Measurements from ENCODE around the gene SLC38A3.

SLC38A3 gene

GRCh38 chr3:50190936-50191660, 14.0 kb upstream of the SLC38A3 start, which contains the start of gene GNAT1:
Gene GNAT1 (plus strand): TSS chr3:50191610. CDS start chr3:50191726, 116 bp downstream.
- WGBS, 2 experiments = 87 to 90% methylated on average over 8 of the region's 8 CpGs

GRCh38 chr3:50192124-50192523, 12.9 kb upstream of the SLC38A3 start:
- H3K9me3 ChIP-seq (ENCODE audit: control insufficient read depth, low read length) = no peaks in the 10 kb centered on the region
- H3K4me3 ChIP-seq (ENCODE audit: insufficient read depth, low read depth, low read length) = no peak overlapping the region
- no peaks in the 10 kb centered on the region for H3K36me3 ChIP-seq (ENCODE audit: control insufficient read depth, insufficient read depth, low read length)
- H3K27ac ChIP-seq (ENCODE audit: insufficient read depth, low read depth, low read length, poor library complexity, severe bottlenecking) = no peak overlapping the region
- H3K27me3 ChIP-seq (ENCODE audit: control insufficient read depth, insufficient read depth, low read length, poor library complexity, severe bottlenecking) = peaks cover 8% of the 10 kb centered on the region
- peaks cover 12% of the 10 kb centered on the region for H3K4me1 ChIP-seq (ENCODE audit: control insufficient read depth, insufficient read depth, low read length)
- WGBS, 2 experiments = 87 to 88% methylated on average over 8 of the region's 8 CpGs

More at GRCh38 chr3:50190936-50191660, 14.0 kb upstream of the SLC38A3 start, which contains the start of gene GNAT1:
- H3K27me3 ChIP-seq (ENCODE audit: control insufficient read depth, insufficient read depth, low read length, poor library complexity, severe bottlenecking) = peaks cover 8% of the 10 kb centered on the region
- H3K9me3 ChIP-seq (ENCODE audit: control insufficient read depth, low read length) = no peaks in the 10 kb centered on the region
- no peak within 1 kb of the TSS for H3K27ac ChIP-seq (ENCODE audit: insufficient read depth, low read depth, low read length, poor library complexity, severe bottlenecking)
- H3K4me1 ChIP-seq (ENCODE audit: control insufficient read depth, insufficient read depth, low read length) = peaks cover 12% of the 10 kb centered on the region
- peaks cover 3% of the 10 kb centered on the region for H3K36me3 ChIP-seq (ENCODE audit: control insufficient read depth, insufficient read depth, low read length)
- no peak within 1 kb of the TSS for H3K4me3 ChIP-seq (ENCODE audit: insufficient read depth, low read depth, low read length)

GRCh38 chr3:50192689-50193141, 12.4 kb upstream of the SLC38A3 start:
- WGBS, 2 experiments = 51 to 52% methylated on average over 21 of the region's 21 CpGs
- peaks cover 8% of the 10 kb centered on the region for H3K27me3 ChIP-seq (ENCODE audit: control insufficient read depth, insufficient read depth, low read length, poor library complexity, severe bottlenecking)
- no peaks in the 10 kb centered on the region for H3K9me3 ChIP-seq (ENCODE audit: control insufficient read depth, low read length)
- no peak overlapping the region for H3K27ac ChIP-seq (ENCODE audit: insufficient read depth, low read depth, low read length, poor library complexity, severe bottlenecking)
- H3K4me3 ChIP-seq (ENCODE audit: insufficient read depth, low read depth, low read length) = no peak overlapping the region
- peaks cover 12% of the 10 kb centered on the region for H3K4me1 ChIP-seq (ENCODE audit: control insufficient read depth, insufficient read depth, low read length)
- no peaks in the 10 kb centered on the region for H3K36me3 ChIP-seq (ENCODE audit: control insufficient read depth, insufficient read depth, low read length)

GRCh38 chr3:50193286-50193685, 11.8 kb upstream of the SLC38A3 start:
- H3K36me3 ChIP-seq (ENCODE audit: control insufficient read depth, insufficient read depth, low read length) = no peaks in the 10 kb centered on the region
- no peak overlapping the region for H3K4me3 ChIP-seq (ENCODE audit: insufficient read depth, low read depth, low read length)
- peaks cover 8% of the 10 kb centered on the region for H3K27me3 ChIP-seq (ENCODE audit: control insufficient read depth, insufficient read depth, low read length, poor library complexity, severe bottlenecking)
- H3K4me1 ChIP-seq (ENCODE audit: control insufficient read depth, insufficient read depth, low read length) = peaks cover 12% of the 10 kb centered on the region
- 94 to 95% methylated on average over 36 of the region's 36 CpGs for WGBS, 2 experiments
- no peak overlapping the region for H3K27ac ChIP-seq (ENCODE audit: insufficient read depth, low read depth, low read length, poor library complexity, severe bottlenecking)
- H3K9me3 ChIP-seq (ENCODE audit: control insufficient read depth, low read length) = no peaks in the 10 kb centered on the region

- H3K27me3 ChIP-seq (ENCODE audit: control insufficient read depth, insufficient read depth, low read length, poor library complexity, severe bottlenecking) = peaks cover 8% of the 10 kb centered on the region
- H3K4me1 ChIP-seq (ENCODE audit: control insufficient read depth, insufficient read depth, low read length) = peaks cover 11% of the 10 kb centered on the region
- H3K4me3 ChIP-seq (ENCODE audit: insufficient read depth, low read depth, low read length) = no peak overlapping the region
- H3K36me3 ChIP-seq (ENCODE audit: control insufficient read depth, insufficient read depth, low read length) = no peaks in the 10 kb centered on the region
- 95% methylated on average over 34 of the region's 34 CpGs for WGBS, 2 experiments
- no peak overlapping the region for H3K27ac ChIP-seq (ENCODE audit: insufficient read depth, low read depth, low read length, poor library complexity, severe bottlenecking)
- H3K9me3 ChIP-seq (ENCODE audit: control insufficient read depth, low read length) = no peaks in the 10 kb centered on the region
Measured at GRCh38 chr3:50193746-50194127, 11.3 kb upstream of the SLC38A3 start.

GRCh38 chr3:50194128-50194902, 10.8 kb upstream of the SLC38A3 start:
- WGBS, 2 experiments = 51 to 52% methylated on average over 70 of the region's 70 CpGs
- H3K27me3 ChIP-seq (ENCODE audit: control insufficient read depth, insufficient read depth, low read length, poor library complexity, severe bottlenecking) = peaks cover 8% of the 10 kb centered on the region
- H3K9me3 ChIP-seq (ENCODE audit: control insufficient read depth, low read length) = no peaks in the 10 kb centered on the region

GRCh38 chr3:50194903-50195500, 10.1 kb upstream of the SLC38A3 start:
- H3K4me3 ChIP-seq (ENCODE audit: insufficient read depth, low read depth, low read length) = no peak overlapping the region
- H3K36me3 ChIP-seq (ENCODE audit: control insufficient read depth, insufficient read depth, low read length) = no peaks in the 10 kb centered on the region
- H3K4me1 ChIP-seq (ENCODE audit: control insufficient read depth, insufficient read depth, low read length) = peaks cover 7% of the 10 kb centered on the region
- peaks cover 8% of the 10 kb centered on the region for H3K27me3 ChIP-seq (ENCODE audit: control insufficient read depth, insufficient read depth, low read length, poor library complexity, severe bottlenecking)
- H3K27ac ChIP-seq (ENCODE audit: insufficient read depth, low read depth, low read length, poor library complexity, severe bottlenecking) = no peak overlapping the region
- 79 to 85% methylated on average over 14 of the region's 14 CpGs for WGBS, 2 experiments
- H3K9me3 ChIP-seq (ENCODE audit: control insufficient read depth, low read length) = no peaks in the 10 kb centered on the region

More at GRCh38 chr3:50194128-50194902, 10.8 kb upstream of the SLC38A3 start:
- H3K4me3 ChIP-seq (ENCODE audit: insufficient read depth, low read depth, low read length) = no peak overlapping the region
- peaks cover 7% of the 10 kb centered on the region for H3K4me1 ChIP-seq (ENCODE audit: control insufficient read depth, insufficient read depth, low read length)
- no peaks in the 10 kb centered on the region for H3K36me3 ChIP-seq (ENCODE audit: control insufficient read depth, insufficient read depth, low read length)
- H3K27ac ChIP-seq (ENCODE audit: insufficient read depth, low read depth, low read length, poor library complexity, severe bottlenecking) = no peak overlapping the region

GRCh38 chr3:50195501-50196252, 9.4 kb upstream of the SLC38A3 start:
- 72 to 75% methylated on average over 4 of the region's 4 CpGs for WGBS, 2 experiments
- no peaks in the 10 kb centered on the region for H3K9me3 ChIP-seq (ENCODE audit: control insufficient read depth, low read length)
- H3K4me1 ChIP-seq (ENCODE audit: control insufficient read depth, insufficient read depth, low read length) = peaks cover 7% of the 10 kb centered on the region
- no peaks in the 10 kb centered on the region for H3K36me3 ChIP-seq (ENCODE audit: control insufficient read depth, insufficient read depth, low read length)
- H3K27ac ChIP-seq (ENCODE audit: insufficient read depth, low read depth, low read length, poor library complexity, severe bottlenecking) = no peak overlapping the region
- H3K27me3 ChIP-seq (ENCODE audit: control insufficient read depth, insufficient read depth, low read length, poor library complexity, severe bottlenecking) = peaks cover 8% of the 10 kb centered on the region
- no peak overlapping the region for H3K4me3 ChIP-seq (ENCODE audit: insufficient read depth, low read depth, low read length)

GRCh38 chr3:50196253-50196801, 8.7 kb upstream of the SLC38A3 start:
- H3K36me3 ChIP-seq (ENCODE audit: control insufficient read depth, insufficient read depth, low read length) = no peaks in the 10 kb centered on the region
- peaks cover 1% of the 10 kb centered on the region for H3K4me1 ChIP-seq (ENCODE audit: control insufficient read depth, insufficient read depth, low read length)
- WGBS, 2 experiments = 90 to 92% methylated on average over 6 of the region's 6 CpGs
- H3K27me3 ChIP-seq (ENCODE audit: control insufficient read depth, insufficient read depth, low read length, poor library complexity, severe bottlenecking) = peaks cover 8% of the 10 kb centered on the region
- no peak overlapping the region for H3K4me3 ChIP-seq (ENCODE audit: insufficient read depth, low read depth, low read length)
- H3K27ac ChIP-seq (ENCODE audit: insufficient read depth, low read depth, low read length, poor library complexity, severe bottlenecking) = no peak overlapping the region
- no peaks in the 10 kb centered on the region for H3K9me3 ChIP-seq (ENCODE audit: control insufficient read depth, low read length)
